HL-60 (cell line): ENCODE measurements around the gene SLC8B1.

Source experiments
- DNase-seq, 2 experiments: peaks; one replicate each; pipeline ENCODE4 v3.0.0-alpha.2; 2010 to 2020; ENCODE audit warnings: low read depth in 1 of 2, low spot score in 1 of 2
- H3K27ac ChIP-seq: fragments of 250-450 bp; sonication (Bioruptor Pico); replicated peaks from 2 replicates; pipeline ENCODE4 v1.5.1; 2020; ENCODE audit warnings: mild to moderate bottlenecking, moderate library complexity
- H3K27me3 ChIP-seq: fragments of 250-450 bp; sonication (Bioruptor Pico); 2 replicates; pipeline ENCODE4 v1.5.1; 2021; ENCODE audit warnings: mild to moderate bottlenecking, moderate library complexity; ENCODE audit not compliant: insufficient read depth, poor library complexity, severe bottlenecking
- H3K4me3 ChIP-seq: replicated peaks from 2 replicates; pipeline ENCODE4 v1.5.1; 2011; ENCODE audit warnings: mild to moderate bottlenecking, control low read depth, low read length; ENCODE audit not compliant: insufficient read depth
- CTCF ChIP-seq: IDR thresholded peaks from one replicate; pipeline ENCODE4 v1.5.1; 2011; ENCODE audit warnings: low read length, control low read depth, inconsistent platforms; ENCODE audit not compliant: insufficient read depth
- GABPA ChIP-seq: IDR thresholded peaks from 2 replicates; pipeline ENCODE4 v1.6.1; 2012; ENCODE audit warnings: low read depth
- POLR2AphosphoS5 ChIP-seq: IDR thresholded peaks from 2 replicates; pipeline ENCODE4 v1.6.1; 2012; ENCODE audit warnings: low read depth
- REST ChIP-seq: IDR thresholded peaks from 2 replicates; pipeline ENCODE4 v1.6.1; 2012; ENCODE audit warnings: low read depth; ENCODE audit not compliant: insufficient replicate concordance
- SPI1 ChIP-seq: IDR thresholded peaks from 2 replicates; pipeline ENCODE4 v1.6.1; 2012; ENCODE audit warnings: low read depth, mild to moderate bottlenecking, borderline replicate concordance

Gene SLC8B1

GRCh38 chr12:113329022-113329790, 5.7 kb downstream of the SLC8B1 start:
- Histone ChIP-seq H3K27ac (no peak overlapping the region), H3K4me3 (no peak overlapping the region), H3K27me3 (no peaks in the 10 kb centered on the region)
- no peak for DNase-seq
- TF ChIP-seq REST (no peak), SPI1 (no peak), POLR2AphosphoS5 (no peak), GABPA (no peak), CTCF (no peak)

GRCh38 chr12:113328368-113328889, 6.5 kb downstream of the SLC8B1 start:
- no peak for TF ChIP-seq GABPA
- no peak for TF ChIP-seq SPI1
- no peak for TF ChIP-seq POLR2AphosphoS5
- no peak for TF ChIP-seq CTCF
- DNase-seq: no peak
- H3K27ac ChIP-seq: no peak overlapping the region
- no peaks in the 10 kb centered on the region for H3K27me3 ChIP-seq
- H3K4me3 ChIP-seq: no peak overlapping the region

- no peaks in the 10 kb centered on the region for H3K27me3 ChIP-seq
- no peak for DNase-seq
- no peak overlapping the region for H3K27ac ChIP-seq
- no peak overlapping the region for H3K4me3 ChIP-seq
- TF ChIP-seq CTCF (no peak), GABPA (no peak), POLR2AphosphoS5 (no peak), SPI1 (no peak), REST (no peak)
Measured at GRCh38 chr12:113326775-113327395, 8.0 kb downstream of the SLC8B1 start.
